Transverse colon (tissue), 4 donors: Measurements from ENCODE around the gene DCST1. TPM values are rescaled to one million over a fixed set of nuclear protein-coding genes. Genes with fewer than 3 reads are reported as not detected.

Source experiments
- DNase-seq: peaks from one replicate; pipeline ENCODE4 v3.0.0-alpha.2; 2019
- H3K27ac ChIP-seq, 4 donors: fragments of 200-600 bp; sonication (generic); 2 replicates each; pipeline ENCODE4 v1.5.1; 2016 to 2018; ENCODE audit warnings: inconsistent platforms in 4 of 4
- H3K27me3 ChIP-seq: fragments of 200-600 bp; sonication (generic); 2 replicates; pipeline ENCODE4 v1.5.1; 2017; ENCODE audit warnings: inconsistent platforms
- H3K36me3 ChIP-seq, 4 donors: fragments of 200-600 bp; sonication (generic); 2 replicates each; pipeline ENCODE4 v1.5.1; 2017 to 2019; ENCODE audit warnings: inconsistent platforms in 4 of 4
- H3K4me1 ChIP-seq, 4 donors: fragments of 200-600 bp; sonication (generic); 2 replicates each; pipeline ENCODE4 v1.5.1; 2017 to 2020; ENCODE audit warnings: inconsistent platforms in 4 of 4
- H3K4me3 ChIP-seq, 4 donors: fragments of 200-600 bp; sonication (generic); 1 replicate in 1 of 4; 2 replicates in 3 of 4; pipeline versions ENCODE4 v1.5.1 to v1.6.1; 2017 to 2019; ENCODE audit warnings: inconsistent platforms in 4 of 4
- H3K9me3 ChIP-seq, 2 donors: fragments of 200-600 bp; sonication (generic); 2 replicates each; pipeline ENCODE4 v1.5.1; 2017 to 2019; ENCODE audit warnings: inconsistent platforms in 2 of 2
- CTCF ChIP-seq, 5 experiments: fragments of 200-600 bp in 3 of 5; fragments of 450-650 bp in 2 of 5; sonication (generic) in 3 of 5; IDR thresholded peaks; 1 replicate in 2 of 5; 2 replicates in 3 of 5; pipeline ENCODE4 v1.5.1; 2016 to 2017; ENCODE audit warnings: antibody characterized with exemption in 5 of 5, inconsistent platforms in 3 of 5, mild to moderate bottlenecking in 2 of 5, moderate library complexity in 1 of 5
- EP300 ChIP-seq: sonication (generic); formaldehyde crosslinking; IDR thresholded peaks from one replicate; pipeline ENCODE4 v1.6.1; 2017; ENCODE audit warnings: antibody characterized with exemption, low read depth
- POLR2A ChIP-seq: fragments of 450-650 bp; IDR thresholded peaks from one replicate; pipeline ENCODE4 v1.6.1; 2016; ENCODE audit warnings: antibody characterized with exemption, mild to moderate bottlenecking, moderate library complexity
- POLR2AphosphoS5 ChIP-seq, 3 donors: sonication (generic); formaldehyde crosslinking; IDR thresholded peaks; one replicate each; pipeline ENCODE4 v1.6.1; 2016; ENCODE audit warnings: antibody characterized with exemption in 3 of 3
- WGBS, 2 donors: methylation state at CpG; one replicate each; pipeline ENCODE4 v1.1.5; 2018; ENCODE audit warnings: low coverage in 1 of 2; 5-methylcytosine and 5-hydroxymethylcytosine counted together
- in situ Hi-C, 4 donors: fragments of 200-750 bp; cut with MboI; loops; one replicate each; pipeline versions ENCODE4 v1.15.0 to v1.15.1; 2017; ENCODE audit warnings: low sequenced_read_pairs in 3 of 4, low pct_ligation_motif_present in 1 of 4, low pct_unique_long_range_greater_than_20kb in 1 of 4
- intact Hi-C: fragments of 100-400 bp; cut with DNase I; formaldehyde crosslinking; loops from one replicate; pipeline ENCODE4 v1.15.1; 2023; ENCODE audit warnings: low total_unique reads
- total RNA-seq, 4 donors: library from RNA; depleted of rRNA; stranded (reverse); fragments of >200 nt; gene quantifications; one replicate each; pipeline ENCODE4 v1.1.0, GENCODE V29; 2016

Gene DCST1
- total RNA-seq, 4 donors from 2014 or later: 0.32 to 0.41 TPM; not detected in 2

GRCh38 chr1:155009221-155009711 is 24.4 kb upstream of the DCST1 start:
- peak overlapping the region; percentile 1 to 56 (median 26) for H3K4me3 ChIP-seq
- no peaks in the 10 kb centered on the region for H3K27me3 ChIP-seq
- peaks cover 50 to 99% (median 90%) of the 10 kb centered on the region in 4 donors for H3K4me1 ChIP-seq
- no peaks in the 10 kb centered on the region for H3K9me3 ChIP-seq
- H3K36me3 ChIP-seq: no peaks in the 10 kb centered on the region
- TF ChIP-seq POLR2AphosphoS5 (IDR thresholded peaks at IDR 0.05) (no peak), EP300 (no peak), CTCF (IDR thresholded peaks at IDR 0.05) (no peak), POLR2A (no peak)
- WGBS, 2 donors: 85% methylated on average over 12 of the region's 12 CpGs; no CpG with 5 or more reads in 1 of the 2 donors
- H3K27ac ChIP-seq: peak overlapping the region; percentile 96 to 100 (median 98)
- intact Hi-C loops (no loop called here), in situ Hi-C loops (no loop called here)
- DNase-seq: no peak

- no peak for DNase-seq
- in situ Hi-C loops (no loop called here), intact Hi-C loops (no loop called here)
- peak overlapping the region; percentile 96 to 100 (median 98) for H3K27ac ChIP-seq
- no peaks in the 10 kb centered on the region for H3K9me3 ChIP-seq
- no peaks in the 10 kb centered on the region for H3K27me3 ChIP-seq
- peaks cover 0 to 3% (median under 1%) of the 10 kb centered on the region in 4 donors for H3K36me3 ChIP-seq
- peak overlapping the region in 3 of 4 donors; percentile 23 to 56 (median 28) for H3K4me3 ChIP-seq
- WGBS, 2 donors: 86 to 94% methylated on average over 4 to 5 of the region's 5 CpGs
- peaks cover 45 to 94% (median 86%) of the 10 kb centered on the region in 4 donors for H3K4me1 ChIP-seq
- no peak for TF ChIP-seq CTCF (IDR thresholded peaks at IDR 0.05)
- TF ChIP-seq POLR2AphosphoS5 (IDR thresholded peaks at IDR 0.05): no peak
- no peak for TF ChIP-seq EP300
- TF ChIP-seq POLR2A: no peak
Observed at GRCh38 chr1:155009742-155010141, 23.9 kb upstream of the DCST1 start.

GRCh38 chr1:155010211-155010918 is 23.3 kb upstream of the DCST1 start:
- intact Hi-C loops: no loop called here
- WGBS, 2 donors: 22 to 42% methylated on average over 7 to 10 of the region's 11 CpGs
- in situ Hi-C loops: no loop called here
- DNase-seq: no peak
- peaks cover 0 to 10% (median 2%) of the 10 kb centered on the region in 4 donors for H3K36me3 ChIP-seq
- no peaks in the 10 kb centered on the region for H3K9me3 ChIP-seq
- no peak for TF ChIP-seq EP300
- TF ChIP-seq POLR2A: no peak
- no peak for TF ChIP-seq POLR2AphosphoS5 (IDR thresholded peaks at IDR 0.05)
- no peak for TF ChIP-seq CTCF (IDR thresholded peaks at IDR 0.05)
- peaks cover 41 to 88% (median 80%) of the 10 kb centered on the region in 4 donors for H3K4me1 ChIP-seq
- peak overlapping the region in 2 of 4 donors; percentile 23 to 56 for H3K4me3 ChIP-seq
- H3K27me3 ChIP-seq: no peaks in the 10 kb centered on the region
- H3K27ac ChIP-seq: peak overlapping the region; percentile 96 to 100 (median 98)

GRCh38 chr1:155011004-155011416 is 22.6 kb upstream of the DCST1 start:
- no peak for DNase-seq
- 76 to 79% methylated on average over 2 to 5 of the region's 5 CpGs for WGBS, 2 donors
- H3K27ac ChIP-seq: peak overlapping the region; percentile 96 to 100 (median 98)
- no peaks in the 10 kb centered on the region for H3K9me3 ChIP-seq
- in situ Hi-C loops: no loop called here
- H3K4me3 ChIP-seq: peak overlapping the region in 1 of 4 donors; percentile 56
- H3K36me3 ChIP-seq: peaks cover 0 to 12% (median 2%) of the 10 kb centered on the region in 4 donors
- TF ChIP-seq EP300 (no peak), CTCF (IDR thresholded peaks at IDR 0.05) (no peak), POLR2AphosphoS5 (IDR thresholded peaks at IDR 0.05) (no peak), POLR2A (no peak)
- no peaks in the 10 kb centered on the region for H3K27me3 ChIP-seq
- H3K4me1 ChIP-seq: peaks cover 35 to 87% (median 74%) of the 10 kb centered on the region in 4 donors
- intact Hi-C loops: no loop called here
